GM03348 (cell line): ENCODE data around the gene GLRA2.
"Not testable (repeated sequence)": the region's sequence is repeated elsewhere in the genome, so short reads cannot be mapped to it uniquely, and the experiment has no call there.

Experiments used
- DNase-seq: peaks from one replicate; pipeline ENCODE4 v3.0.0; 2012; ENCODE audit warnings: low spot score

GLRA2 gene

DNA sequence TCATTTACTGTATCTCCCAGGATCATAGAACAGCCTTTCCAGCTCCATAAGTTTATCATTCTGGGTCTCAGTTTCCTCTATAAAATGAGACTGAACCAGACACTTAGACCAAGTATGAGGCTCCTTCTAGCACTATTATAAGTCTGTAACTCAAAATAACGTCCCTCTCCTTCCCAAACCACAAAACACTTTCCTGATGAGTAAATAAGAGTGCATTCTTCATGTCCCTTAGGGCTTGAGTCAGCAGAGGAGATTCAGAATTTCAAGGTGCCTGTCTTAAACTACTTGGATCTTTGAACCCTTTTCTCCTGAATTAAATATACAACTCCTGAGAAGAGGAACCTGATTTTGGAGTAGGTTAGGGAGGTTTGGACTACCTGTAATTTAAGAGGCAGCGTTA, 62.6 kb downstream of the GLRA2 start:
- peak; percentile 48 for DNase-seq

GRCh38 chrX:14594521-14594920, 65.2 kb downstream of the GLRA2 start:
- DNase-seq, result no peak

DNA sequence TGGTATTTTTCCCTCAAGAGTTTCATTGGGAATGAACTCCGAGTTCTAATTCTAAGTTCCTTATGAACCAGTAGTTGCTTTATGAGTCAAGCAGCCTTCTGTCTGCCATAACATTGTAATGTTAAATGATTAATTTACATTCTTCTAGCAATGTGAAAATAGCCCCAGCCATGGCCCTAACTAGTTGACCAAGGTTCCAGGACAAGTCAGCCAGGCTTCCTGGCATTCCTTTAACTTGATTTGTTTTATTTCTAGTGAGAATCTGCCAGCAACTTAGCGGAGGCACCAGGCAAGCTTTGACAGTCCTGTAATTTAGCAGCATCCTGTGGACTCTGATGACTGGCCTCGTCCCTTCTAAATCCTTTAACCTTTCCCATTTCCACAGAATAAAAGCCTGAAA, 69.0 kb downstream of the GLRA2 start:
- peak; percentile 8 for DNase-seq

- no peak for DNase-seq
Observed at GRCh38 chrX:14607446-14607985, 78.2 kb downstream of the GLRA2 start.

- DNase-seq, result not testable (repeated sequence)
Observed at GRCh38 chrX:14612450-14612849, 83.1 kb downstream of the GLRA2 start.

GRCh38 chrX:14616301-14616700, 87.0 kb downstream of the GLRA2 start:
- peak; percentile 1 for DNase-seq

DNA sequence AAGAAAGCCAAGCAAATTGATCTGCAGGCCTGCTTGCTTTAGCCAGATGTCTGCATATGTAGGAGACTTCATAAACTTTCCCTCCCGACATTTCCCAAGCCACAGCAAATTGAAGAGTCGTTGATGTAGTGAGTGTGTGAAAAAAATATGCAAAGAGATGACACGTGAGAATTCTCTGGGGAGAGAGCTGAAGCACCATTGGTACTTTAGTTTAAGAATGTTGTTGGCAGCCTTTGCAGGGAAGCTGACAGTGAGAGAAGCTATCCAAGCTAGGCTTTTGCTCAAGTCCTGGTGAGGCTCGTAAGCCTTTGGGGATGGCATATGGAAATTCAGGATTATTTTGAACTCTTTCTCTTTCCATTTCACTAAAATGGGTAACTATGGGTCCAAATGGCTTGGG, 87.5 kb downstream of the GLRA2 start:
- DNase-seq, result peak; percentile 42

GRCh38 chrX:14618177-14618965, 89.0 kb downstream of the GLRA2 start:
- DNase-seq, result no peak

DNA sequence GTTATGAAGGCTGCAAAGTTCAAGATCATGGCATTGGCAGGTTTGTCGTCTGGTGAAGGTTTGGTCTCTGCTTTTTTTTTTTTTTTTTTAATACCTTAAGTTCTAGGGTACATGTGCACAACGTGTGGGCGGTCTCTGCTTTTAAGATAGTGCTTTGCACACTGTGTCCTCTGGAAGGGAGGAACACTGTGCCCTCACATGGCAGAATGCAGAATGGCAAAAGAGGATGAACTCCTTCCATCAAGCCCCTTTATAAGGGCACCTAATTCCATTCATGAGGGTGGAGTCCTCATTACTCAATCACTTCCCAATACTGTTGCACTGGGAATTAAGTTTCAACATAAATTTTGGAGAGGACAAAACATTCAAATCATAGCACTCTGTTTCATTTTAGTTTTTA, 101.4 kb downstream of the GLRA2 start:
- DNase-seq, result no peak

- no peak for DNase-seq
Observed at GRCh38 chrX:14641681-14642655, 112.6 kb downstream of the GLRA2 start.

GRCh38 chrX:14660970-14661369, 131.6 kb downstream of the GLRA2 start:
- DNase-seq, result no peak

GRCh38 chrX:14670819-14671218, 141.5 kb downstream of the GLRA2 start:
- no peak for DNase-seq

- no peak for DNase-seq
Observed at GRCh38 chrX:14672611-14673172, 143.4 kb downstream of the GLRA2 start.

GRCh38 chrX:14673236-14673635, 143.9 kb downstream of the GLRA2 start:
- DNase-seq, result no peak

GRCh38 chrX:14673764-14674163, 144.4 kb downstream of the GLRA2 start:
- peak; percentile 38 for DNase-seq

GRCh38 chrX:14675500-14675899, 146.2 kb downstream of the GLRA2 start:
- DNase-seq, result no peak

DNA sequence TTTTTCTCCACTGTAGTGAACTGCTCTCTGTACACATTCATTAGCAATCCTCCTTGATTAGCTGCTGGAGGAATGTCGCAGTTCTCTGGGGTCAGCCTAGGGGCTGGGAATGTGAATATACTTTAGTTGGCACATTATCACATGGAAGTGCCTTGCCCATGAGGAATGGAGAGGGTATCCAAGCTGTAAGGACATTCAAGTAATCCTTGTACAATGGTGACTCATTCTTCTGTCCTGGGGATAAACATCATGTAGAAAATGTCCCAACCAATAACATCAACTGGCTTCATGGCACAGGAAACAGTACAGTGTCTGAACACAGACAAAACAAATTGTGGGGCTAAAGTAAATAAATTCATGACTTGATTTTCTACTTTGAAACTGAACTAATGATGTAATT, 147.1 kb downstream of the GLRA2 start:
- no peak for DNase-seq

GRCh38 chrX:14688331-14688730, 159.0 kb downstream of the GLRA2 start:
- DNase-seq, result not testable (repeated sequence)

DNA sequence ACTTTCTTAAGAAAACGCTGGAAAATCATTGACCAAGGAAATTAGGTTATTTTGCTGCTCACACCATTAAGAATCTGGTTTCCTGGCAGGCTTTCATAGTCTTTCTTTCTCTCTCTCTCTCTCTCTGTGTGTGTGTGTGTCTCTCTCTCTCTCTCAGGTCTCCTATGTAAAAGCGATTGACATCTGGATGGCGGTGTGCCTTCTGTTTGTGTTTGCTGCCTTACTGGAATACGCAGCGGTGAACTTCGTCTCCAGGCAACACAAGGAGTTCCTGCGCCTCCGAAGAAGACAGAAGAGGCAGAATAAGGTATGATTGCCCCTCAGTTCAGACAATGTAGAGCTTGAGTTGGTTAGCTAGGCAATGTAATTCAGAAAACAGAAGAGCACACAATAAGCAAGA, 161.2 kb downstream of the GLRA2 start:
- DNase-seq, result no peak

DNA sequence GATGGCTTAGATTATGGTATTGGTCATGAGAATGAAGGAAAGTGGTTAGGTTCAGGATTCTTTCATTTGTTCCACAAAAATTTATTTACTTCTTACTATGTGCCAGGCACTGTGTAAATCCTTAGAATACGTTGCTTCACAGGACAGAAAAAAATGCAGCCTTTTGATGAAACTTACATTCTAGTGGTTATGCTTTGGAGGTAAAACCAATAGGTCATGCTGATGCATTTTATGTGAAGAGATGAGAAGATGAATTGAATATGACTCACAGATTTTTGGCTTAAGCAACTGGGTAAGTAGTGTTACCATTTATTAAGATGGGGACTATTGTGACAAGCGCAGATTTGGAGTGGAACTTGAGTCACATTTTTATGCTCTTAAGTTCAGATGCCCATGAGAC, 165.3 kb downstream of the GLRA2 start:
- DNase-seq, result peak; percentile 16

DNA sequence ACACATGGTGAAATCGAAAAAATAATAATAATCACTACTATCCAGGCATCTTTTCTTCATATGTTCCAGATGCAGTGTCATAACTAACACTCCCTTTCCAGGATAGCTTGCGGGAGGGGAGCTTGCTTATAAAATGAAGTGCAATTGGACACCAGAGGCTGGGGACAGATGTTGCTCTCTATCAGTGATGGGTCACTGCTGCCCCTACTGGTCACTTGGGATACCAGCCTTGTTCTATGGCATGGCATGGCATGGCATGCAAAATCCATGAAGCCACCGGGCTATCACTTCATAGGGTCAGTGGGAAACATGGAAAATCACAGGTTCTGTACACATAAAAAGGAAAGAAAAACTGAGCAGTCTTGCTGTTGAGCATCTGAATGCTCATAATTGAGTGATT, 168.1 kb downstream of the GLRA2 start:
- peak; percentile 2 for DNase-seq

GRCh38 chrX:14698790-14699189, 169.5 kb downstream of the GLRA2 start:
- DNase-seq, result no peak
